ENCODE results near the gene KYAT1. TPM values are rescaled to one million over a fixed set of nuclear protein-coding genes. Genes with fewer than 3 reads are reported as not detected.

KYAT1 gene
- total and polyA plus RNA-seq, 2 of the 13 experiments (the other 11 are each of a cell fraction or from before 2014, with no cell fraction given) = 9.2 to 46.5 TPM

DNA sequence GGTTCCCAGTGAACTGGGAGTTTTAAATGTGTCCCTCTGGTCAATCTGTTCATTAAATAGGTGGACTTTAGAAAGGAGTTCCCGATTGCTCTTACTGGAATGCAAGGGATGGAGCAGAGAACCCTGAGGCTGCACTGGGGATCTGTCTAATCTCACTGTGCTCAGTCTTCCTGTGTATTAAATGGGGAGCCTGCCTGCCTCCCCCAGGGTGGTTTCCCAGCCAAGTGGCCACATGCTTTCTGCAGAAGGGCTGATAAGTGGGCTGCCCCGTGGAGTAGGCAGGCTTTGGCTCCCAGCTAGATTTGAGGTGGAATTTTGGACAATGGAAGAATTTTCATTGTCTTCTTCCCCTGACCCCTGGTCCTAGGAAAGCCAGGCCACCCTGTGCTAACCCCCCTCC lies 25.0 kb upstream of the KYAT1 start (continued):
- TF ChIP-seq ZBTB7A (CRISPR knock-in tag; IDR thresholded peaks at IDR 0.05) (0 out of 2 replicates have a peak, but pooled peaks have one; percentile 23), ZNF761 (CRISPR knock-in tag; conservative IDR thresholded peaks at IDR 0.05) (0 out of 2 replicates have a peak, but pooled peaks have one; percentile 13), NBN (conservative IDR thresholded peaks at IDR 0.05) (no peak), SP5 (CRISPR knock-in tag; IDR thresholded peaks at IDR 0.05; ENCODE audit: borderline replicate concordance, low read depth) (no peak), SALL2 (CRISPR knock-in tag; IDR thresholded peaks at IDR 0.05) (no peak), IKZF1 (IDR thresholded peaks at IDR 0.05) (no peak), ZNF737 (CRISPR knock-in tag; IDR thresholded peaks at IDR 0.05; ENCODE audit: borderline replicate concordance) (no peak), ZNF441 (CRISPR knock-in tag; IDR thresholded peaks at IDR 0.05; ENCODE audit: borderline replicate concordance) (0 out of 2 replicates have a peak, but pooled peaks have one; percentile 7)
- TF ChIP-seq, protein P1, sequence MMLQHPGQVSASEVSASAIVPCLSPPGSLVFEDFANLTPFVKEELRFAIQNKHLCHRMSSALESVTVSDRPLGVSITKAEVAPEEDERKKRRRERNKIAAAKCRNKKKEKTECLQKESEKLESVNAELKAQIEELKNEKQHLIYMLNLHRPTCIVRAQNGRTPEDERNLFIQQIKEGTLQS (CRISPR knock-in tag; IDR thresholded peaks at IDR 0.05) = no peak

DNA sequence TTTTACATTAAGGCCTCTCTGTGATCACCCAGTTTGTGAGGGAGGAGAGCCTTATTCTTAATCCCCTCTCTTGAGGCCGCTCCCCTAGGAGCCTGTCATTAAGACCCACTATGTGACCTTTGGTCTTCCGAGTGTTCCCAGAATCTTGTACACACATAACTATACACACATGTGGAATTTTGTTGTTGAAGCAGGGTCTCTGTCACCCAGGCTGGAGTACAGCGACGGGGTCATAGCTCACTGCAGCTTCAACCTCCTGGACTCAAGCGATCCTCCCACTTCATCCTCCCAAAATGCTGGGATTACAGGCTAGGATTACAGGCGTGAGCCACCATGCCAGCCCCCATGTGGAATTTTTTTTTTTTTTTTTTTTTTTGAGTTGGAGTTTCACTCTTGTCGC lies 24.2 kb upstream of the KYAT1 start:
- ChIA-PET CTCF (ENCODE audit: low intra/inter-chr PET ratio, low total read pairs) (no interaction called here), POLR2A (interaction anchor here (0.6 to 1.7 kb wide), 5 partner anchors 17 to 237 kb away, joined by 3 to 6 read pairs (median 4); no protein-coding TSS in a partner anchor)
- peak; percentile 90 for FAIRE-seq
- BruUV-seq (replicated peaks) = no TSS peak
- H3K4me3 ChIP-seq (replicated peaks in 1 of 3; ENCODE audit: insufficient read depth in 1 of 3, low read depth in 2 of 3, low read length in 3 of 3) = no peak overlapping the region
- 0 out of 2 replicates have a peak overlapping the region, but pooled peaks have one; percentile 18 for H3K4me2 ChIP-seq (ENCODE audit: low read depth, low read length)
- peak; percentile 76 for DNase-seq (ENCODE audit: low spot score)
- peak; percentile 80 for ATAC-seq
- no peak overlapping the region for H3K9ac ChIP-seq (ENCODE audit: insufficient read depth, low read depth, low read length)
- peaks cover 26 to 44% of the 10 kb centered on the region in 2 experiments for H3K36me3 ChIP-seq (replicated peaks in 1 of 2; ENCODE audit: control insufficient read depth in 1 of 2, insufficient read depth in 2 of 2, low read length in 2 of 2)
- H3K4me1 ChIP-seq (ENCODE audit: insufficient read depth, low read length) = peaks cover 30% of the 10 kb centered on the region
- intact Hi-C loops (cut with micrococcal nuclease; ENCODE audit: unreplicated experiment) = no loop called here
- in situ Hi-C loops (cut with HindIII; ENCODE audit: extremely low pct_ligation_motif_present, low pct_unique_long_range_greater_than_20kb) = no loop called here
- H3K27me3 ChIP-seq (ENCODE audit: control insufficient read depth in 1 of 2, insufficient read depth in 2 of 2, low read length in 2 of 2) = no peaks in the 10 kb centered on the region
- no peak overlapping the region for H2AFZ ChIP-seq (ENCODE audit: low read length)
- H4K20me1 ChIP-seq (ENCODE audit: insufficient read depth, low read length) = no peaks in the 10 kb centered on the region
- H3K27ac ChIP-seq (ENCODE audit: extremely low read length, insufficient read depth, low read length) = peak overlapping the region; percentile 65
- 35% methylated on average over 7 of the region's 7 CpGs for WGBS (ENCODE audit: low lambda C conversion rate)
- H3K79me2 ChIP-seq (ENCODE audit: insufficient read depth, low read length) = peaks cover 4% of the 10 kb centered on the region
- no peaks in the 10 kb centered on the region for H3K9me3 ChIP-seq (ENCODE audit: low read length)
- TF ChIP-seq HOXA9 (CRISPR knock-in tag; IDR thresholded peaks at IDR 0.05; ENCODE audit: borderline replicate concordance) = no peak
- no peak for TF ChIP-seq ZNF605 (CRISPR knock-in tag; IDR thresholded peaks at IDR 0.05)
- TF ChIP-seq, protein P2, sequence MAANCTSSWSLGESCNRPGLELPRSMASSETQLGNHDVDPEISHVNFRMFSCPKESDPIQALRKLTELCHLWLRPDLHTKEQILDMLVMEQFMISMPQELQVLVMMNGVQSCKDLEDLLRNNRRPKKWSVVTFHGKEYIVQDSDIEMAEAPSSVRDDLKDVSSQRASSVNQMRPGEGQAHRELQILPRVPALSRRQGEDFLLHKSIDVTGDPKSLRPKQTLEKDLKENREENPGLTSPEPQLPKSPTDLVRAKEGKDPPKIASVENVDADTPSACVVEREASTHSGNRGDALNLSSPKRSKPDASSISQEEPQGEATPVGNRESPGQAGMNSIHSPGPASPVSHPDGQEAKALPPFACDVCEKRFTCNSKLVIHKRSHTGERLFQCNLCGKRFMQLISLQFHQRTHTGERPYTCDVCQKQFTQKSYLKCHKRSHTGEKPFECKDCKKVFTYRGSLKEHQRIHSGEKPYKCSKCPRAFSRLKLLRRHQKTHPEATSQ (CRISPR knock-in tag; IDR thresholded peaks at IDR 0.05; ENCODE audit: borderline replicate concordance) = no peak
- TF ChIP-seq HOXA7 (CRISPR knock-in tag; IDR thresholded peaks at IDR 0.05) = no peak
- TF ChIP-seq TBX2 (CRISPR knock-in tag; IDR thresholded peaks at IDR 0.05; ENCODE audit: borderline replicate concordance) = no peak
- TF ChIP-seq, protein P3, sequence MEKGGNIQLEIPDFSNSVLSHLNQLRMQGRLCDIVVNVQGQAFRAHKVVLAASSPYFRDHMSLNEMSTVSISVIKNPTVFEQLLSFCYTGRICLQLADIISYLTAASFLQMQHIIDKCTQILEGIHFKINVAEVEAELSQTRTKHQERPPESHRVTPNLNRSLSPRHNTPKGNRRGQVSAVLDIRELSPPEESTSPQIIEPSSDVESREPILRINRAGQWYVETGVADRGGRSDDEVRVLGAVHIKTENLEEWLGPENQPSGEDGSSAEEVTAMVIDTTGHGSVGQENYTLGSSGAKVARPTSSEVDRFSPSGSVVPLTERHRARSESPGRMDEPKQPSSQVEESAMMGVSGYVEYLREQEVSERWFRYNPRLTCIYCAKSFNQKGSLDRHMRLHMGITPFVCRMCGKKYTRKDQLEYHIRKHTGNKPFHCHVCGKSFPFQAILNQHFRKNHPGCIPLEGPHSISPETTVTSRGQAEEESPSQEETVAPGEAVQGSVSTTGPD (CRISPR knock-in tag; IDR thresholded peaks at IDR 0.05) = no peak
- no peak for TF ChIP-seq ZNF124 (CRISPR knock-in tag; IDR thresholded peaks at IDR 0.05)
- TF ChIP-seq ZFYVE20 (CRISPR knock-in tag; IDR thresholded peaks at IDR 0.05; ENCODE audit: borderline replicate concordance, low read depth) = no peak
- TF ChIP-seq PLRG1 (conservative IDR thresholded peaks at IDR 0.05) = no peak
- TF ChIP-seq SNAI1 (CRISPR knock-in tag; IDR thresholded peaks at IDR 0.05; ENCODE audit: borderline replicate concordance) = no peak
- TF ChIP-seq ZNF501 (CRISPR knock-in tag; IDR thresholded peaks at IDR 0.05) = peak; percentile 48; the same call in 1 of the 2 replicates
- TF ChIP-seq KAT7 (CRISPR knock-in tag; IDR thresholded peaks at IDR 0.05; ENCODE audit: borderline replicate concordance) = no peak
- no peak for TF ChIP-seq BRD4 (CRISPR knock-in tag; IDR thresholded peaks at IDR 0.05)
- no peak for TF ChIP-seq HNRNPK (IDR thresholded peaks at IDR 0.05; ENCODE audit: low read depth, low read length, poor library complexity, severe bottlenecking)
